Left renal pelvis (tissue), 4 donors: ENCODE results near the gene ITGB1. TPM values are rescaled to one million over a fixed set of nuclear protein-coding genes. Genes with fewer than 3 reads are reported as not detected.

Experiments
- DNase-seq, 4 donors: peaks; one replicate each; pipeline ENCODE4 v3.0.0-alpha.2; 2013; ENCODE audit warnings: low read depth in 4 of 4, low spot score in 3 of 4
- polyA plus RNA-seq, 4 donors: library from polyadenylated mRNA; unstranded; fragments of 120-200 nt; gene quantifications; one replicate each; pipeline ENCODE4 v1.2.1, GENCODE V29; 2013; ENCODE audit not compliant: insufficient read length in 4 of 4

The ITGB1 gene
- polyA plus RNA-seq, 4 donors: 479 to 767 (median 627) TPM

- DNase-seq: no peak
These were observed 63.9 kb downstream of the ITGB1 start for GRCh38 chr10:32893916-32894664.

GRCh38 chr10:32893434-32893833, 64.6 kb downstream of the ITGB1 start:
- DNase-seq: no peak

- no peak for DNase-seq
These were observed 66.8 kb downstream of the ITGB1 start for GRCh38 chr10:32891261-32891660.

GRCh38 chr10:32890444-32890843, 67.6 kb downstream of the ITGB1 start:
- DNase-seq: no peak

- no peak for DNase-seq
These were observed 68.3 kb downstream of the ITGB1 start for GRCh38 chr10:32889631-32890212.

- no peak for DNase-seq
These were observed 69.7 kb downstream of the ITGB1 start for GRCh38 chr10:32888161-32888927.

GRCh38 chr10:32887481-32887880, 70.5 kb downstream of the ITGB1 start:
- no peak for DNase-seq

GRCh38 chr10:32882076-32882475, 76.0 kb downstream of the ITGB1 start:
- DNase-seq: no peak

- DNase-seq: no peak
These were observed 79.4 kb downstream of the ITGB1 start for GRCh38 chr10:32878646-32879045.

- no peak for DNase-seq
These were observed 80.1 kb downstream of the ITGB1 start for GRCh38 chr10:32877915-32878314.

GRCh38 chr10:32865170-32865569, 92.9 kb downstream of the ITGB1 start:
- no peak for DNase-seq

GRCh38 chr10:32854435-32854834, 103.6 kb downstream of the ITGB1 start:
- no peak for DNase-seq

- no peak for DNase-seq
These were observed 106.7 kb downstream of the ITGB1 start for GRCh38 chr10:32851301-32851700.
